K562 treated with DMSO at 1 percent for 4 hours (cell line): Measurements from ENCODE around the gene OR5L2. TPM values are rescaled to one million over a fixed set of nuclear protein-coding genes. Genes with fewer than 3 reads are reported as not detected.

ENCODE experiments used
- total RNA-seq: library from RNA; unstranded; fragments of 300-600 nt; gene quantifications from 2 replicates; pipeline ENCODE4 v1.2.3, GENCODE V29; 2022; ENCODE audit not compliant: insufficient read depth

OR5L2 gene
- not detected in 2 replicates for total RNA-seq

DNA sequence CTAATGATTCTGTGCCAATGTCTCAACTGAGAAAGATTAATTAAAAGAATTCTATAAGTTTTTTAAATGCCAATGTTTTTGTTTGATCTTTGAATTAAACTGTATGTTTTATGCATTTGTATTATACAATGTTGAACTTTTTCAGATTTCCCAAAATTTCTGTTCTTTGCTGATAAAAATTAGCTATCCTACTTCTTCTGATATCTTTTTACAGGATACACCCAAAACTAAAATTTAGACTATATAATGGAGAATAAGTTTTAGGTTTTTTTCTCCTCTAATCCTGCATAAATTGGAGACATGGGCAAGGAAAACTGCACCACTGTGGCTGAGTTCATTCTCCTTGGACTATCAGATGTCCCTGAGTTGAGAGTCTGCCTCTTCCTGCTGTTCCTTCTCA is at the start of gene OR5L2:
TSS of gene OR5L2 (plus strand) at position 301 of the 400 bp plus-strand sequence. CDS start at position 301, 0 bp downstream.

DNA sequence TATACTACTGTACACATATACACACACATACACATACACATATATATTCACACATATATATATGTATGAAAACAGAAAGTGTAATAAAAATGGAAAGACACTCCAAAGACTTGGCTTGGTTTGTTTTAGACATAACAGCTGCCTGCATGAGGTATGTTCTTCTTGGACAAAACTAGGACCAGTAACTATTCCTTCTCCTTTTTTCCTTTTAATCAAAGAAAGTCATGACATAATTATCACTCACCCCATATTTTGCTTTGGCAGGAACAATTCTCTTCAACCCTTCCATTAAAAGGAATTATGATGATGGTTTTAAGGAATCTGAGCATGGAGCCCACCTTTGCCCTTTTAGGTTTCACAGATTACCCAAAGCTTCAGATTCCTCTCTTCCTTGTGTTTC is 31.8 kb upstream of the OR5L2 start, which contains the start of gene OR5D14:
TSS of gene OR5D14 (plus strand) at position 301 of the 400 bp plus-strand sequence. CDS start at position 301, 0 bp downstream.

DNA sequence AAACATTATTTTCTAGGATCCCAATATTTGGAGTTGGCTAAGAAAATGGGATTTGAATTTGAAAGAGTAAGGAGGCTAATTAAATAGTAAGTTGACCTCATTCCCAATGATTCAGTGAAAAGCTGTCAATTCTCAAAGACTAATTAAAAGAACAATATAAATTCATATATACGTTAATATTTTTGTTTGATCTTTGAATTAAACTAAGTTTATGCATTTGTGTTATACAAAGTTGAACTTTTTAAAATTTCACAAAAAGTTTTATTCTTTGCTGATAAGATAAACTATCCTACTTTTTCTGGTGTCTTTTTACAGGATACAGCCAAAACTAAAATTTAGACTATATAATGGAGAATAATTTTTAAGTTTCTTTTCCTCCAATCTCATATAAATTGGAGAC is 16.0 kb upstream of the OR5L2 start, which contains the start of gene OR5L1:
TSS of gene OR5L1 (plus strand) at position 301 of the 400 bp plus-strand sequence. CDS start 100 bp downstream, outside the sequence.

DNA sequence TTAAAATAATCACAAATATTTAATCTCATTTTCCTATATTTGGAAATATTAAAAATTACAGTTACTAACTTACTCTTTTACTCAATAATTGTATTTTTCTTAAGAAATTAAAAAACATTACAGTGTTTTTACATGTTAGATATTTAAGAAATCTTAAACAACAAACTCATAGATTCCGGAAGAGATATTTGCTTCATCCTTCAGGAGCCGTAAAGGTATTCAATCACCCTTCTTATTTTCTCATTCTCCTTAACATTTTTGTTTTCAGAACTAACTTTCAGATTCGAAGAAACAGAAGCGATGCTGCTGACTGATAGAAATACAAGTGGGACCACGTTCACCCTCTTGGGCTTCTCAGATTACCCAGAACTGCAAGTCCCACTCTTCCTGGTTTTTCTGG is 7.7 kb upstream of the OR5L2 start, which contains the start of gene OR5D18:
TSS of gene OR5D18 (plus strand) at position 301 of the 400 bp plus-strand sequence. CDS start at position 301, 0 bp downstream.

DNA sequence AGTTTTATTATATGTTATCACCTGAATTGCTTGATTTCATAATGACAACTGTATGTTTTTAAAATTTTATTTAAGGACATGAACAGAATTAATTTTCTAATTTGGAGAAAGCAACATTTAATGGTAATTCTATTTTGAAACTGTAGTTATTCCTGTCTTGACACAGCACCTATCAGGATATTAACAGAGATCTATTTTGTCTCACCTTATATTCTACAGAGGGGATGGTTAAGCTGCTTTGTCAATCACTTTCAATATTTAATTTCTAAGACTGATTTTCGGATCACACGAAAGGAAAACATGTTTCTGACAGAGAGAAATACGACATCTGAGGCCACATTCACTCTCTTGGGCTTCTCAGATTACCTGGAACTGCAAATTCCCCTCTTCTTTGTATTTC is 11.4 kb downstream of the OR5L2 start, which contains the start of gene OR5D16:
TSS of gene OR5D16 (plus strand) at position 301 of the 400 bp plus-strand sequence. CDS start at position 301, 0 bp downstream.

Other genes with a start within 250 kb of the OR5L2 start
- gene OR4C11, start 219.6 kb upstream of the OR5L2 start, total RNA-seq: not detected in 2 replicates
- not detected in 2 replicates for gene OR4P4, start 192.1 kb upstream of the OR5L2 start, total RNA-seq
- gene OR4S2, start 178.9 kb upstream of the OR5L2 start, total RNA-seq: not detected in 2 replicates
- gene OR4C6, start 165.0 kb upstream of the OR5L2 start, total RNA-seq: not detected in 2 replicates
- not detected in 2 replicates for gene OR5D13, start 53.8 kb upstream of the OR5L2 start, total RNA-seq
- not detected in 2 replicates for gene OR5D14, start 31.7 kb upstream of the OR5L2 start, total RNA-seq
- not detected in 2 replicates for gene OR5L1, start 15.9 kb upstream of the OR5L2 start, total RNA-seq
- not detected in 2 replicates for gene OR5D18, start 7.6 kb upstream of the OR5L2 start, total RNA-seq
- gene OR5D16, start 11.5 kb downstream of the OR5L2 start, total RNA-seq: not detected in 2 replicates
- not detected in 2 replicates for gene TRIM51, start 56.1 kb downstream of the OR5L2 start, total RNA-seq
- gene OR5W2, start 87.4 kb downstream of the OR5L2 start, total RNA-seq: not detected in 2 replicates
- gene OR5I1, start 109.2 kb downstream of the OR5L2 start, total RNA-seq: not detected in 2 replicates
- not detected in 2 replicates for gene OR10AG1, start 142.7 kb downstream of the OR5L2 start, total RNA-seq
- not detected in 2 replicates for gene OR5F1, start 167.4 kb downstream of the OR5L2 start, total RNA-seq
- not detected in 2 replicates for gene OR5AS1, start 200.4 kb downstream of the OR5L2 start, total RNA-seq